Activated B cell treated with CpG ODN at 0.5 μM for 24 hours (primary cell): ENCODE results near the gene DMBT1. TPM values are rescaled to one million over a fixed set of nuclear protein-coding genes. Genes with fewer than 3 reads are reported as not detected.

Source experiments
- ATAC-seq: fragments of 200-7000 bp; cut with Tn5 transposase; one replicate; pipeline ENCODE4 v1.10.0; 2021; ENCODE audit warnings: low read depth, mild to moderate bottlenecking, moderate library complexity
- CTCF ChIA-PET: fragments of 350-600 bp; sonication (Branson Sonifier 250); formaldehyde crosslinking; loops from one replicate; lab custom pipeline; 2021; ENCODE audit warnings: antibody characterized with exemption; lab: Charles Lee
- POLR2A ChIA-PET: fragments of 350-600 bp; sonication (Branson Sonifier 250); formaldehyde crosslinking; loops from one replicate; lab custom pipeline; 2021; ENCODE audit warnings: antibody characterized with exemption; lab: Charles Lee
- DNase-seq: peaks from one replicate; pipeline ENCODE4 v3.0.0; 2022
- H3K27ac Mint-ChIP-seq: one replicate; pipeline ENCODE4 v1.8.0; 2020; ENCODE audit warnings: mixed read lengths
- H3K27me3 Mint-ChIP-seq: one replicate; pipeline ENCODE4 v1.8.0; 2021; ENCODE audit warnings: mixed read lengths
- H3K36me3 Mint-ChIP-seq: one replicate; pipeline ENCODE4 v1.8.0; 2021; ENCODE audit warnings: low read depth, mixed read lengths
- H3K4me1 Mint-ChIP-seq: one replicate; pipeline ENCODE4 v1.8.0; 2021; ENCODE audit warnings: mixed read lengths
- H3K4me3 Mint-ChIP-seq: one replicate; pipeline ENCODE4 v1.8.0; 2020; ENCODE audit warnings: mild to moderate bottlenecking, mixed read lengths
- H3K9me3 Mint-ChIP-seq: one replicate; pipeline ENCODE4 v1.8.0; 2020; ENCODE audit warnings: mixed read lengths
- CTCF ChIP-seq: fragments of 200-600 bp; IDR thresholded peaks from one replicate; pipeline ENCODE4 v1.8.0; 2022; ENCODE audit warnings: antibody characterized with exemption, mild to moderate bottlenecking
- intact Hi-C: fragments of 100-400 bp; cut with micrococcal nuclease; formaldehyde crosslinking; loops from one replicate; pipeline ENCODE4 v1.15.1; 2024
- total RNA-seq: library from RNA; stranded (reverse); gene quantifications from 2 replicates; pipeline ENCODE4 v1.2.3, GENCODE V29; 2022

The DMBT1 gene
- not detected in 2 replicates for total RNA-seq

DNA sequence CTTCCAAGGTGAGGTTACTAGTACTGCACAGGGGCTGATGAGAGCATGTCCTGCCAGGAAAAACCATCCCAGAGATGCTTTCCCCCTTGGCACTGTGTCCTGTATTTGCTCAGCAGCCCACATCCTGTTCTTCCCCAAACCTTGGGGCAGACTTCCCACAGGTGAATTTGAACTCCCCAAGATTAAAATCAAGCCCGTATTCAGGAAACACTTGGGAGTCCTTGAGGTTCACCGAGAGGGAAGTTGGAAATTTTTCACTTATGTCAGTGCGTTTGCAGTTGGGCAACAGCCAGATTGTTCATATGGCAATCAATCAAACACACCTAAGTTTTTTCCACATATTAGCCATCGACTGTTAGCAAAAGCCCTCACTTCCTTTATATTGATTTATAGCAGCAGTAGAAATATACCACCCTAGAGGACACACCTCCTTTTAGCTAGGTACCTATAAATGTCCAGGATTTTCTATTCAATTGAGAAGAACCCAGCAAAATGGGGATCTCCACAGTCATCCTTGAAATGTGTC lies at the start of gene DMBT1:
DMBT1 (plus strand) TSS at position 476 of the 526 bp plus-strand sequence; CDS start at position 493, 17 bp downstream.
- H3K27me3 Mint-ChIP-seq = peaks cover 23% of the 10 kb centered on the region
- TF ChIP-seq CTCF = no peak
- H3K4me1 Mint-ChIP-seq = no peaks in the 10 kb centered on the region
- no peaks in the 10 kb centered on the region for H3K36me3 Mint-ChIP-seq
- no peak for ATAC-seq
- H3K9me3 Mint-ChIP-seq = peaks cover 3% of the 10 kb centered on the region
- ChIA-PET POLR2A (no interaction called here), CTCF (no interaction called here)
- H3K4me3 Mint-ChIP-seq = no peak within 1 kb of the TSS
- no peak within 1 kb of the TSS for H3K27ac Mint-ChIP-seq
- DNase-seq = no peak
- intact Hi-C loops = loop anchor here (10.0 kb wide), 1 partner anchor 1616 kb away; no protein-coding TSS in a partner anchor

GRCh38 chr10:122513053-122513452 lies 47.5 kb upstream of the DMBT1 start:
- no peak for TF ChIP-seq CTCF
- no peak for ATAC-seq
- CTCF ChIA-PET = no interaction called here
- Mint-ChIP-seq H3K4me1 (peaks cover 5% of the 10 kb centered on the region), H3K27me3 (no peaks in the 10 kb centered on the region), H3K4me3 (no peak overlapping the region), H3K36me3 (no peaks in the 10 kb centered on the region), H3K9me3 (no peaks in the 10 kb centered on the region), H3K27ac (no peak overlapping the region)
- POLR2A ChIA-PET = no interaction called here
- intact Hi-C loops = no loop called here
- DNase-seq = no peak

GRCh38 chr10:122514045-122514840 lies 46.3 kb upstream of the DMBT1 start:
- TF ChIP-seq CTCF = no peak
- Mint-ChIP-seq H3K4me1 (peaks cover 5% of the 10 kb centered on the region), H3K27me3 (no peaks in the 10 kb centered on the region), H3K4me3 (no peak overlapping the region), H3K27ac (no peak overlapping the region), H3K36me3 (no peaks in the 10 kb centered on the region), H3K9me3 (no peaks in the 10 kb centered on the region)
- ATAC-seq (no peak), DNase-seq (no peak)
- CTCF ChIA-PET = no interaction called here
- intact Hi-C loops = no loop called here
- POLR2A ChIA-PET = no interaction called here

DNA sequence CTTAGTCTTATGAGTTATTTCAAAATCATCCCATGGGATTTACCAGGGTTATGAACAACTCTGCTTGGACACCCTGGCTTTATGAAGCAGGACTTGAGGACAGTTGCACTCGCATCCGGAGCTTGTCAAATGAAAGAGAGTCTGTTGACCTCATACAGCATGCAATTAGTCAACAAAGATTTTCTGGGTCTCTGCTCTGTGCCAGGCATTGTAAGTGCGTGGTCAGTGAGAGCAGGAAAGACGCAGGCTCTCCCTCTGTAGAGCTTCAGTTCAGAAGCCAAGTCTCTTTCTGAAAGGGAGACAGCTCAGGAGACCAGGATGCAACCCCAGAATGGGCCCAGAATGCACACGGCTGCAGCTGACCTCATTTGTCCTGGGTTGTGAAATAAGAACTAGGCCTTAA lies 45.5 kb upstream of the DMBT1 start:
- no peaks in the 10 kb centered on the region for H3K36me3 Mint-ChIP-seq
- no peak for ATAC-seq
- TF ChIP-seq CTCF = no peak
- ChIA-PET CTCF (no interaction called here), POLR2A (no interaction called here)
- intact Hi-C loops = no loop called here
- no peaks in the 10 kb centered on the region for H3K9me3 Mint-ChIP-seq
- no peak overlapping the region for H3K4me3 Mint-ChIP-seq
- no peak overlapping the region for H3K27ac Mint-ChIP-seq
- H3K4me1 Mint-ChIP-seq = peaks cover 5% of the 10 kb centered on the region
- no peak for DNase-seq
- H3K27me3 Mint-ChIP-seq = no peaks in the 10 kb centered on the region

GRCh38 chr10:122515588-122516231 lies 44.8 kb upstream of the DMBT1 start:
- ChIA-PET POLR2A (no interaction called here), CTCF (no interaction called here)
- Mint-ChIP-seq H3K4me3 (no peak overlapping the region), H3K4me1 (peaks cover 5% of the 10 kb centered on the region), H3K27ac (no peak overlapping the region), H3K9me3 (no peaks in the 10 kb centered on the region), H3K27me3 (peaks cover under 1% of the 10 kb centered on the region), H3K36me3 (no peaks in the 10 kb centered on the region)
- no peak for DNase-seq
- TF ChIP-seq CTCF = no peak
- intact Hi-C loops = no loop called here
- no peak for ATAC-seq
